HG03469 (cell line): ENCODE data around the gene MMD2.
"Not testable (repeated sequence)": the region's sequence is repeated elsewhere in the genome, so short reads cannot be mapped to it uniquely, and the experiment has no call there.

Experiments used
- ATAC-seq: cut with Tn5 transposase; IDR thresholded peaks from one replicate; pipeline ENCODE4 v1.9.1; 2021; ENCODE audit warnings: mild to moderate bottlenecking, moderate library complexity, moderate number of reproducible peaks; ENCODE audit not compliant: unreplicated experiment

The MMD2 gene

DNA sequence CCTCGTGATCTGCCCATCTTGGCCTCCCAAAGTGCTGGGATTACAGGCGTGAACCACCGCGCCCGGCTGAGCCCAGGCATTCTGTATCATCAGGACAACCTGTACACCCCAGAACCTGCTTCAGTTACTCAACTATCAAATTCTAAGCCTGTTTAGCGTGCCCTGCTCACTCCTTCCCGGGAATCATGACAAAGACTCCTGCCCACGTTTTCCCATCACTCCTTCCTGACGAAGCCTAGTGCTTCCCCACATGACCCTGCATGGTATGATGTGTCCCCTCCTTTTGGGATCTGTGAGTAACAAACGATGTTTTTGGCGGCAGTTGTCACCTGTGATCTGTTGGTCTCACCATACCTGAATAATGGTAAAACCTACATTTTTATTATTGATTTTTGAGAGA lies 63.2 kb downstream of the MMD2 start:
- no peak for ATAC-seq

DNA sequence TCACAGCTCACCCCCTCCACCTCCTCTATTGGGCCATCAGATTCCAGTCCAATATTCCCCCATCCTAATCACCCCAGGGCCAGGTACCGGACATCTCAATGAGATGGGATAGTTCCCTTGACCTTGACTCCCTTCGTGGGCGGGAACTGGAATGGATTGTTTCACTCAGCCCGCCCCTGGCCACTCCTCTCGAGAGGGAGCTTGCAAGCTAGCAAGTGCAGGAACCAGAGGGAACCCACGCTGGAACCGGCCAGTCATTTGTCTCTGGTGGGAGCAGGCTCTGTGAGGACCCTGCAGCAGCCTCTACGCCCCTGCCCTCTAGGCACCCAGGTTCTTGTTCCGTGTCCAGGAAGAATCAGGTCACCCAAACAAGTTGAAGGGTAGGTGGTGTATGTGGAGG lies 64.5 kb downstream of the MMD2 start:
- no peak for ATAC-seq

DNA sequence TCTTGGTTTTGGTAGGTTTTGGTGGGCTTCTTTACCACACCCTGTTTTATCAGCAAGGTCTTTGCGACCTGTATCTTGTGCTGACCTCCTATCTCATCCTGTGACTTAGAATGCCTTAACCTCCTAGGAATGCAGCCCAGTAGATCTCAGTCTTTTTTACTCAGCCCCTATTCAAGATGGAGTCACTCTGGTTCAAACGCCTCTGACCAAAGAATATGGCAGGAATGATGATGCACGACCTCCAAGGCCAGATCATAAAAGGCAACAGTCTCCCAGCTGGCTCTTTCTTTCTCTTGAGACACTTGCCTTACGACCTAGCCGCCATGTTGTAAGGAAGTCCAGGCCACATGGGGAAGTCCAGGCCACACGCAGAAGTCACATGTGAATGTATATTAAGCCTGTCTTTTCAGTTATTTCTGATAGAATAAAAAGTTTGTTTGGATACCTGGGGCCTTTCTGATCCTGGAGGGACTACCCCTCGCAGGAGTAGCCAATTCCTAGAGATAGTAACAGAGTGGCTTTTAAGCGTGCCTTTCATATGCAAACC lies 65.0 kb downstream of the MMD2 start:
- ATAC-seq, result no peak

DNA sequence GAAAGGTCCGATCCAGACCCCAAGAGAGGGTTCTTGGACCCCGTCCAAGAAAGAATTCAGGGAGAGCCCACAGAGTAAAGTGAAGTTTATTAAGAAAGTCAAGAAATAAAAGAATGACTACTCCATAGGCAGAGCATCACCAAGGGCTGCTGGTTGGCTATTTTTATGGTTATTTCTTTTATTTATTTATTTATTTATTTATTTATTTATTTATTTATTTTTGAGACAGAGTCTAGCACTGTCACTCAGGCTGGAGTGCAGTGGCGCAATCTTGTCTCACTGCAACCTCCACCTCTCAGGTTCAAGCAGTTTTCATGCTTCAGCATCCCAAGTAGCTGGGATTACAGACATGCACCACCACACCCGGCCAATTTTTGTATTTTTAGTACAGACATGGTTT lies 65.8 kb downstream of the MMD2 start:
- not testable (repeated sequence) for ATAC-seq

DNA sequence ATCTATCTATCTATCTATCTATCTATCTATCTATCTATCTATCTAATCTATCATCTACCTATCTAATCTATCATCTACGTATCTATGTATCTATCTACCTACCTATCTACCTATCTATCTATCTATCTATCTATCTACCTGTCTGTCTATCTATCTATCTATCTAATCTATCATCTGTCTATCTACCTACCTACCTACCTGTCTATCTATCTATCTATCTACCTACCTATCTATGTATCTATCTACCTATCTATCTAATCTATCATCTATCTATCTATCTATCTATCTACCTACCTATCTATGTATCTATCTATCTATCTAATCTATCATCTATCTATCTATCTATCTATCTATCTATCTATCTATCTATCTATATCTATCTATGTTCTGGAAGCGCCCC lies 67.5 kb downstream of the MMD2 start:
- not testable (repeated sequence) for ATAC-seq

DNA sequence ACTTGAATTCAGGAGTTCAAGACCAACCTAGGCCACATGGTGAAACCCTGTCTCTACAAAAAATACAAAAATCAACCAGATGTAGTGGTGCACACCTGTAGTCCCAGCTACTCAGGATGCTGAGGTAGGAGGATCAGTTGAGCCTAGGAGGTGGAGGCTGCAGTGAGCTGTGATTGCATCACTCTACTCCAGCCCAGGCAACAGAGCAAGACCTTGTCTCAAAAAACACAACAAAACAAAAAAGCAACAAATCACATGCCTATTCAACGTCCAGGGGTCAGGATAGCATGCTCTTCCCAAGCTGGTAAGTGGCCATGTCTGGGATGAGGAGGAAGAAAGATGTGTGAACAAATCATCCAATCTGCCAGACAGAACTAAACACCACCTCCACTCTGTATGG lies 69.3 kb downstream of the MMD2 start:
- no peak for ATAC-seq

DNA sequence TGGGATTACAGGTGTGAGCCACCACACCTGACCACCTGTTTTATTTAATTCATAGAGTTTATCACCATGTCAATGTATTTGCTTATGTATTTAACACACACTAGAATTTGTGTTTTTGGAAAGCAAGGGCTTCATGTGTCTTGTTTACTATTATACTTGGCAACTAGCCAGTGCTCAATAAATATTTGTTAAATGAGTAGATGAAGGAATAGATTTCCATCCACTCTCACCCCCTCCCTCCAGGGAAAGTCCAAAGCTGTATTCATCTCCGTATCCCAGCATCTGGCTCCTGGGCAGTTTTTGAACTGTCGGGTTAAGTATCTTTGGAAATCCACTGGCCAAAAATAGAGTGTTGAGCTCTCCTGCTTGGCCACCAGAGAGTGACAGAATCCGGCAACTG lies 70.8 kb downstream of the MMD2 start:
- ATAC-seq, result no peak

DNA sequence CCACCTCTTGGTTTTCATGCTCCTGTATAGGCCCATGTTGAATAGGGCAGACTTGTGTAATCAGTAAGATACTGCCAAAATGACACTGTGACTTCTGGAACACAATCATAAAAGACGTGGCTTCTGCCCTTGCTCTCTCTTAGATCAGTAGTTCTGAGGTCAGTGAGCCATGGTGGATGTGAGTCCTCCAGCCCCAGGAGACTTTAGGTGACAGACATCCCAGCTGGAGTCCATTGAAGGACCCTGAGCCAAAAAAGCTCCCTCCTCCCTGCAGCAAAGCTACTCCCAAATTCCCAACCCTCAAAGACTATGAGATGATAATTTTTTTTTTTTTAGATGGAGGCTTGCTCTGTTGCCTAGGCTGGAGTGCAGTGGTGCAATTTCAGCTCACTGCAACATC lies 72.3 kb downstream of the MMD2 start:
- no peak for ATAC-seq

DNA sequence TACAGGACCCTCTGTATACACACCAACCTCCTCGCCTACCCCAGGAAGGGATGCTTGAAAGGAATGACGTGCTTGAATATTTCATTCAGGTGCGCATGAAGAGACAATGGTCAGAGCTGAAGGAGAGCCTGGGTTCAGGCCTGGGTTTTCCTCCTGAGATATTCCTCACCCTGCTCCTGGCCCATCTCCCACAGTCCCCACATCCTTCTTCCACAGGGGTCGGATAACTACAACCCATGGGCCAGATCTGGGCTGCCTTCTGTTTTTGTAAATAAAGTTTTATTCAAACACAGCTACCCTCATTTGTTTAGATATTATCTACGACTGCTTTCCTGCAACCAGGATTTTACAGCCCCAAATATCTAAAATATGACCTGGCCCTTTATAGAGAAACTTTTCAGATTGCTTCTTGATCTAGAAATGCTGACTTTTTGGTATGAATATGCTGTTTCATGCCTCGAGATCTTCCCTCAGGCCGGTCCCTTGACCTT lies 73.6 kb downstream of the MMD2 start:
- no peak for ATAC-seq

DNA sequence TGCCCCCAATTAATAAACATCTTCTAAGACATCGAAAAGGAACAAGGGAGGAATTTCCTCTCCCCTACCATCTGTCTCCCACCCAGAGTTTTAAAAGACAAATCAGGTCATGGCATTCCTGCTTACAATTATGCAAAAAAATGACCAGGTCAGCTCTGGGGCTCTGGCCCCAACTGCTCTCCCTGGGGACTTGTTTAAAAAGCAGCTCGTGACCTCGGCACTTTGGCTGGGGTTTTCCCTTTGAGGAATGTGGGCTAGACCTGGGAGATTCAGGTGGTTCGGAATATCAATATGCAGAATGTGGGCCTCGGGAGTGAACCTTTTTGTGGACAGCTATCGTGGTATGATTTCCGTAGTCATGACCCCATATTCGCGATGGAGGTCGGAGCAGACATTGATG lies 74.8 kb downstream of the MMD2 start:
- ATAC-seq, result no peak

DNA sequence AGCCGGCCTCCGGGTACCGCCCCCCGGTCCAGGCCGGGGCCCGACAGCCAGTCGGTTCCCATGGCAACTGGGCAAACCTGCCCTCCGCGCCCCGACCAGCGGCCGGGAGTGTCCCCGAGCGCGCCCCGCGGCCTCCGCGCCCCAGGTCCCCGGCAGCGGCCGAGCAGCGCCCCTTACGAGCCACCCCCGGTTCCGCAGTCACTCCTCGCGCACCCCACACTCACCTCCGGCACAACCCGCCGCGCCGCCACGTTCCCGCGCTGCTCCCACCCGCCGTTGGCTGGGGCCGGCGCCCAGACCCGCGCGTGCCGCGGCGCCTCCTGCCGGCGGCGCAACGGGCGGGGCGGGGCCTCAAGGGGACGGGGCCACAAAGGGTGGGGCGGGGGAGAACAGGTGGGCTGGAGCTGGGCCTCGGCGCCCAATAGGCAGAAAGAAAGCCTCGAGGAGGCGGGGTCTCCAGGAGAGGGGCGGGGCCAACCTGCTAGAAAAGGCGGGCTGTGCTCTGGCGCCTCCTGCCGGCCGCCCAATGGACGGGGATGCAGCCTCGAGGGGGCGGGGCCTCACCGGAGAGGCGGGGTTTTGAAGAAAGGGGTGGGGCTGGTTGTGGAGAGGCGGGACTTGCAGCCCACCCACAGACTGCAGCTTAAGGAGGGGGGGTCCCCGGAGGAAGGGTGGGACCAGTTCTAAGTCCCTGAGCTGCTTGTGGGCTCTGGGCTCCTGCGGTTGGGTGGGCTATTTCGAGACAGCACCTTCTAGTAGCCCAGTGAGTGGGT lies 75.4 kb downstream of the MMD2 start, which contains the start of gene RADIL:
TSS of gene RADIL (minus strand) at position 345 of the 773 bp plus-strand sequence. CDS start 5,577 bp downstream, outside the sequence.
- ATAC-seq, result no peak

DNA sequence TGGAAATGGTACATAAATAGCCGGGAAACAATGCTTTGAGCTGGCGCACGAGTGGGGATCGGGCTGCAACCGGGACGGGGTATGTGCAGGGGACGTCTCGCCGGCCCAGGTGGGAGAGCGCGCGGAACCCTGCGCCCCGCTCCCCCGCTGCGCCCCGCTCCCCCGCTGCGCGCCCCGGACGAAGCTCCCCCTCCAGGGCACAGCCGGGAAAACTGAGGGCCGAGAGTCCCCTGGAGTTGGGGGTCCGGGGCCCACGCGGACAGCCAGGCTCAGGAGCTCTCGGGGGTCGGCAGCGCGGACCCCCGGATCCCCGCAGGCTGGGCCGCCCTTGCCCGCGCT lies 76.0 kb downstream of the MMD2 start:
- no peak for ATAC-seq

DNA sequence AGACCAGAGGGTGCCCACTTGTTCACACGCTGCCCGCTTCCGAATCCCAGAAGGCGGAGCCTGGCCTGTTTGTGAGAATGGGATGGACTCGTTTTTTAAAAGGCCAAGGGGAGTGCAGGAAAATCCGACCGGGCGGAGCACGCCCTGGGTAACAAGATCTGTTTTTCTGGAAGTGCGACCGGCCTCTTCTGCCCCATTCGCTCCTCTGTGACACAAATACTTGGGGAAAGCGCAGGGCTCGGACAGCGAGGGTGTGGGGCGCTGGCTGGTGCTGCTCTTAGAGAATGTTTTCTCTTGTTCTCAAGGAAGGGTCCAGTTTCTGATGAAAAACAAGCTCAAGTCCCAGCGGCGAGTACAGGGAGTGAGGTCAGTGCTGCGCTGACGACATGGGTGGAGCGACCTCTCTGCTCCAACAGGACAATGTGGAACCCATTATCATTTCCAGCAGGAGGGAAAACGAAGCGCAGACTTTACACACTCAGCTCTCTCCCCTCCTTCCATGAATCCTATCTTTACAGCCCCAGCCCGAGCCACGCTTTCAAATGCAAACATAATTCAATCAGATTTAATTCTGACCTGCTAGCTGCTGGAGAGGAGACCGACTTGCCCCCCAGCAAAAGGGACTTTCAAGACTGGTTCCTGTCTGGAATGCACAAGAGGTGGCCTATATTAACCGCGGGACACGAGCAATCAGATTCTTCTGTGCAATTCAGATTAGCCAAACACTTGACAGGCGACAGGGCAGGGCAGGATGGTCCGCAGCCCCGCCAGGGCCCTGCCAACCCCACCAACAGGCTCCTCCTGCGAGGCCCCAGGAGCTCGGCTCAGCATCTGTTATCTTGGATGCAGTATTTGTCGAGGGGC lies 76.6 kb downstream of the MMD2 start:
- ATAC-seq, result no peak

DNA sequence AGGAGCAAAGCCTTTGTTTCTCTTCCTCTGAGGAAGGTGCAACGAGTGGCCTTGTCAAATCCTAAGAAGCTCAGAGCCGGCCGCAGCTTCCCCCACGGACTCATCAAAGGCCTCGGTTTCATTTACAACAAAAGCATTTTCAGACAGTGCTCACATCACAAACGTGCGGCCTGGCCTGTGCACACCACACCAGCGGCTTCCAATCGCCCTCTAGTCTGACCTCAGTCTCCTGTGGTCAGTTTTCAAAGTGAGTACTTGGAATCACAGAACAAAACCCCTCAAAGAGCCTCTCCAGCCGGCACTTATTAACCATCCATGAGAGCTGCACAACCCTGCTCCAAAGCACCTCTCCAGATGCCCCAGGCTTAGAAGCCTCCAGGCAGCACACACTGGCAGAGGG lies 78.8 kb downstream of the MMD2 start:
- ATAC-seq, result no peak

DNA sequence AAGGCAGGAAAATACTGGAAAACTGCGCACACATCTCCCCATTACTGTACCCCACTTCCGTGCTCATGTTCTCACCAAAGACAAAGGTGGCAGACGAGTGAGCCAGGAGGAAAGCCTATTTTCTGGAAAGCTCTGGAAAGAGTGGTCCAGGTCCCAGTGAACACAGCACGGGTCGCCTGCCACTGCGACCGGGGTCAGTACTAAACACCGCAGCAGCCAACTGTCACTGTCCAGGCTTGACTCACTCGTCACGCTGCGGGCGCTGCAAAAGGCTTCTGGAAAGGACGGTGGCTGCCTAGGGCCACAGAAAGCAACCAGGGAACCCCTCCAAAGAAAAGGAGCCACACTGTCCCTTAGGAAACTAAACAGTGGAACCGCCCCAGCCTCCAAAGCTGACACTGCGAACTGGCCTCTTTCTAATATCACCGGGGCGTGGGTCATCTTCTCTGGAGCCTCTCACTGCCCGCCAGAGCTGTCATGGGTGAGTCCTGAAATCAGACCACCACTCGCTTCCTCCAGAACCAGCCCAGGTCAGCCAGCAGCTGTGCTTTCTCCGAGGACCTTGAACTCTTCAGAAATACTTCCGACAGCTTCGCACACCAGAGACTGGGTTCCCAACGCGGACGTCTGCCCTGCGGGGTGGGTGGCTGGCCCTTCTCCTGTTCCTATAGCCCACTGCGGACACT lies 79.4 kb downstream of the MMD2 start:
- no peak for ATAC-seq

DNA sequence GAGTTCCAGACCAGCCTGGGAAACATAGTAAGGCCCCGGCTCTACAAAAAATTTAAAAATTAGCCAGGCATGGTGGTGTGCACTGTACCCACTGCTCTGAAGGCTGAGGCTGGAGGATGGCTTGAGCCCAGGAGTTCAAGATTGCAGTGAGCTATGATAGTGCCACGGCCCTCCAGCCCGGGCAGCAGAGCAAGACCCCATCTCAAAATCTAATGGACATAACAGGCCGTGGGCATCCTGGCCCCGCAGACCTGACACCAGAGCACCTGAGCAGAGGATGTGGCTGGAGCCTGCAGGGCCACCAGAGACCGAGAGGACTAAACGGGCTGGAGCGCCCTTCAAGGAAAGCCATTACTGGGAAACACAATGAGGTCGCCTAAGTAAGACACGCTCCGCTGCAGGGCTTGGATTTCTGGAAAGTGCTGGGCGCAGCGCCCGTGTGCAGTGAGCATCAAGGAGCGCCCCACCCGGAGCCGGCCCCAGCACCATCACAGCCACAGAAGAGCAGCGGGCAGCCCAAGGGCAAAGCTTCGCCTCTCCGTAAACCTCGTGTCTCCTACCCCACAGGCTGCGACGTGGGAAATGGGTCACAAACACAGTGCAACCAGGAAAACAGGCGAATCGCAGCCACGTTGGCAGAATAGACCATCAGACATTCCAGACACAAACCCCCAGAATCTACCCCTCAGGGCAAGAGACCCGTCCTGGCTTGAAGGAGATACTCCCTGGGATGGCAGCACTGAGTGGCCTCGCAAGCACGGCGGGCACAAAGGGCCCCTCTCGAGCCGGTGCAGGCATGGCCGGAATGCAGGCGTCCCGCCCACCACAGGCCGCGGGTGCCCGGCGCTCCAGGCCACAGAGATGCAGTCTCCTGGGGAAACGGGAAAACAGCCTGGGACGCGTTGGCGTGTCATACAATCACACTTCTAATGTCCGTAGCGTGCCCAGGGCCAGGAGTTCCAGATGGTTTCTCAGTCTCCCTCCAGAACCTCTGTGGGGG lies 80.4 kb downstream of the MMD2 start:
- ATAC-seq, result no peak

DNA sequence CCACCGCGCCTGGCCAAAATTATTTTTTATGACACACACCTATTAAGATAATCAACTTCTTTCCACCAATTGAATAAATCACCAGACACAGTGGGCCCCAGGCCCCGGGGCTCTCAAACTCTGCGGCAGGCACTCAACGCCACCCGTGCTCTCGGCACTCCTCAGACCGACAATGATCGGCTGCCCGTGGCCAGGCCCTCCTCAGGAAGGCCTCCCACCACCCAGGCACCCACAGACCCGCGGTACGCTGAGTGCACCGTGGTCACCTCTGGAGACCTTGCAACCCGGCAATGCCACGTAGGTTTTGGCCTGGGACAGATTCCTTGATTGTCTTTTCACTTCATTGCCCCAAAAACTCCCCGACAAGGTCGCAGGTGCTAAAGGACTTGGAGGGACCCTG lies 82.4 kb downstream of the MMD2 start:
- ATAC-seq, result no peak

DNA sequence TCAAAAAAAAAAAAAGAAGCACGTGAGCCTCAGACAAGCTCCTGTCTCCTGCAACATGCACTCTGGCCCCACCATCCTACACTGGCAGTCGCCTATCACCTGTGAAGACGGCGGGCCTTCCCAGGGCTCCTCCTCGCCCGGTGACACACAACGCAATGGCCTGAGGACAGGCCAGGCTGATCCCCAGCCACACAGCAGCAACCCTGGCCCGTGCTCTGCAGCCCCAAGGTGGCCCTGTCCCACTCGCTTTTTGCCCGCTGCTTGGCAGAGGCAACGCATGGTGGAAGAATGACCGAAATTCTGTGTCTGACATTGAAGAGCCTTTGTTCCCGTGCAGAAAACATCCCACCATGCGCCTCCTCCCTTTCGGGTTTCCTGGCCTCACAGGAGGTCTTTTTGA lies 83.6 kb downstream of the MMD2 start:
- no peak for ATAC-seq

DNA sequence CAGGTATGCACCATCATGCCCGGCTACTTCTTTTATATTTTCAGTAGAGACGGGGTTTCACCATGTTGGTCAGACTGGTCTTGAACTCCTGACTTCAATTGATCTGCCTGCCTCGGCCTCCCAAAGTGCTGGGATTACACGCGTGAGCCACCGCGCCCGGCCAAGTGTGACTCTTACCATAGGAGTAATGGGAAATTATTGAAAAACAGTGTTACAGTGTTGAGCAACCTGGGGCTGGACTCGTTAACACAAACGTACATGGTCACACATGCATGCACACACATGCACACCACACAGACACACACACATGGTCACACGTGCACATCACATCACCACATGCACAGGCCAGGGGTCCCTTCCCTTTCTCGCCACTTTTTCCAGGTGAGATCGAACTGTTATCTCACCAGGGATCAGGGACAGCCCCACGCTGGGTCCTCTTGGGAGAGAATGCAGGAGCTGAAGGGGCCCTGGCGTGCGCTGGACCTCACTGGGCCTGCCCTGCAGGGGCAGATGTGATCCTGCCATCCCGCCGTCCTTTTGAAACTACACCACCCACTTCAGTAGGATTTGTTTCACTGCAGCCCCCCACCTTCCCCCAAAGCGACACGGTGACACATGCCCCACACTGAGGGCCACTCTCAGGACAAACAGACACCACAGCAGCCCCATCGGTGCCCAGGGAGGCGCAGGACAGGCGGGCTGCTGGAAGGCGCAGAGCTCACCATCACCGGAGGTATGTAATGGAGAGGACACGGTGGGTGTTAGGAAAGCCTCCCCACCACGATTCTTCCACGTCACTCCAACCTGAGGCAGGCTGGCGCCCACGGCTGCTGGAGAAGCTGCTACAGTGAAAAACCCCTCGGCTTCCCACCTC lies 85.7 kb downstream of the MMD2 start:
- no peak for ATAC-seq
